H1 (cell line): ENCODE results near the gene KLHL28.

Experiments used
- RFX5 ChIP-seq: IDR thresholded peaks from 2 replicates; pipeline ENCODE4 v1.6.1; 2011; ENCODE audit warnings: low read depth, low read length, improper control_type of control experiment, borderline replicate concordance
- TAF1 ChIP-seq: IDR thresholded peaks from 2 replicates; pipeline ENCODE4 v1.6.1; 2011; ENCODE audit warnings: mild to moderate bottlenecking, low read depth, low read length

- TF ChIP-seq TAF1 (no peak), RFX5 (no peak)
Observed at GRCh38 chr14:44895716-44896115, 66.0 kb downstream of the KLHL28 start.
